Right ventricle myocardium superior (tissue), 1 donor: ENCODE measurements around the gene PPP2R2C. TPM values are rescaled to one million over a fixed set of nuclear protein-coding genes. Genes with fewer than 3 reads are reported as not detected.
A peak's percentile ranks its signal among the peaks of the same experiment; 100 is the strongest.

ENCODE experiments used
- ATAC-seq: fragments of 200-7000 bp; cut with Tn5 transposase; one replicate; pipeline ENCODE4 v1.9.1; 2020; ENCODE audit warnings: mild to moderate bottlenecking; ENCODE audit not compliant: poor library complexity
- DNase-seq: peaks from one replicate; pipeline ENCODE4 v3.0.0-alpha.2; 2020
- intact Hi-C: fragments of 100-400 bp; cut with DNase I; formaldehyde crosslinking; loops from one replicate; pipeline ENCODE4 v1.11.2; 2022
- total RNA-seq: library from RNA; stranded (reverse); fragmentation: NEBNext Ultra II Directional; extraction: Animal tissue kit (Norgen Biotek cat#: 25700); gene quantifications from one replicate; pipeline ENCODE4 v1.2.1, GENCODE V29; 2021
- donor health status: DM: no; HTN: yes; CAD: no; lungs with severe emphysema.

PPP2R2C gene
- total RNA-seq, 1 donor from 2014 or later, result 8.1 TPM

GRCh38 chr4:6295495-6295894, 176.9 kb downstream of the PPP2R2C start:
- intact Hi-C loops, result no loop called here
- ATAC-seq, result no peak
- DNase-seq, result no peak

GRCh38 chr4:6294705-6295421, 177.6 kb downstream of the PPP2R2C start:
- no peak for ATAC-seq
- intact Hi-C loops, result no loop called here
- no peak for DNase-seq

GRCh38 chr4:6293661-6294060, 178.8 kb downstream of the PPP2R2C start:
- ATAC-seq, result no peak
- no peak for DNase-seq
- intact Hi-C loops, result no loop called here

GRCh38 chr4:6293097-6293445, 179.3 kb downstream of the PPP2R2C start:
- intact Hi-C loops, result no loop called here
- DNase-seq (no peak), ATAC-seq (no peak)

GRCh38 chr4:6292376-6293096, 179.9 kb downstream of the PPP2R2C start:
- ATAC-seq (no peak), DNase-seq (no peak)
- intact Hi-C loops, result no loop called here

- no peak for DNase-seq
- intact Hi-C loops, result no loop called here
- no peak for ATAC-seq
Observed at GRCh38 chr4:6291784-6292297, 180.6 kb downstream of the PPP2R2C start.

- intact Hi-C loops, result no loop called here
- DNase-seq (no peak), ATAC-seq (no peak)
Observed at GRCh38 chr4:6290769-6291547, 181.5 kb downstream of the PPP2R2C start.

GRCh38 chr4:6290256-6290655, 182.2 kb downstream of the PPP2R2C start:
- no peak for DNase-seq
- intact Hi-C loops, result no loop called here
- ATAC-seq, result no peak

GRCh38 chr4:6288871-6289270, 183.5 kb downstream of the PPP2R2C start:
- intact Hi-C loops, result no loop called here
- ATAC-seq (no peak), DNase-seq (no peak)

- ATAC-seq, result no peak
- DNase-seq, result no peak
- intact Hi-C loops, result no loop called here
Observed at GRCh38 chr4:6288342-6288741, 184.1 kb downstream of the PPP2R2C start.

- ATAC-seq (peak; percentile 47), DNase-seq (no peak)
- intact Hi-C loops, result no loop called here
Observed at GRCh38 chr4:6287017-6287788, 185.2 kb downstream of the PPP2R2C start.

- DNase-seq (no peak), ATAC-seq (no peak)
- intact Hi-C loops, result no loop called here
Observed at GRCh38 chr4:6283282-6283681, 189.1 kb downstream of the PPP2R2C start.

GRCh38 chr4:6282314-6282771, 190.1 kb downstream of the PPP2R2C start:
- intact Hi-C loops, result no loop called here
- DNase-seq (no peak), ATAC-seq (no peak)

- peak; percentile 62 for ATAC-seq
Observed at GRCh38 chr4:6281436-6282313, 190.7 kb downstream of the PPP2R2C start.

GRCh38 chr4:6280365-6280996, 191.9 kb downstream of the PPP2R2C start:
- DNase-seq, result no peak
- intact Hi-C loops, result no loop called here

More at GRCh38 chr4:6281436-6282313, 190.7 kb downstream of the PPP2R2C start:
- peak; percentile 76 for DNase-seq
- intact Hi-C loops, result no loop called here

GRCh38 chr4:6279582-6280289, 192.7 kb downstream of the PPP2R2C start:
- intact Hi-C loops, result no loop called here
- DNase-seq, result no peak
- ATAC-seq, result no peak

More at GRCh38 chr4:6280365-6280996, 191.9 kb downstream of the PPP2R2C start:
- ATAC-seq, result no peak

- ATAC-seq (peak; percentile 66), DNase-seq (peak; percentile 67)
- intact Hi-C loops, result no loop called here
Observed at GRCh38 chr4:6278801-6279197, 193.6 kb downstream of the PPP2R2C start.
